ENCODE results near the gene WNT1.

- TF ChIP-seq CTCF (IDR thresholded peaks at IDR 0.05; ENCODE audit: low read length) (no peak), EZH2 (optimal IDR thresholded peaks at IDR 0.05; ENCODE audit: low read depth, low read length) (no peak)
Observed at GRCh38 chr12:49000346-49000745, 22.2 kb downstream of the WNT1 start.
